ENCODE data around the gene KCNC1.

Gene KCNC1

GRCh38 chr11:17778956-17779860 lies 44.6 kb downstream of the KCNC1 start:
- no peak for TF ChIP-seq EZH2phosphoT487 (IDR thresholded peaks at IDR 0.05; ENCODE audit: low read depth)
- TF ChIP-seq, protein P1, sequence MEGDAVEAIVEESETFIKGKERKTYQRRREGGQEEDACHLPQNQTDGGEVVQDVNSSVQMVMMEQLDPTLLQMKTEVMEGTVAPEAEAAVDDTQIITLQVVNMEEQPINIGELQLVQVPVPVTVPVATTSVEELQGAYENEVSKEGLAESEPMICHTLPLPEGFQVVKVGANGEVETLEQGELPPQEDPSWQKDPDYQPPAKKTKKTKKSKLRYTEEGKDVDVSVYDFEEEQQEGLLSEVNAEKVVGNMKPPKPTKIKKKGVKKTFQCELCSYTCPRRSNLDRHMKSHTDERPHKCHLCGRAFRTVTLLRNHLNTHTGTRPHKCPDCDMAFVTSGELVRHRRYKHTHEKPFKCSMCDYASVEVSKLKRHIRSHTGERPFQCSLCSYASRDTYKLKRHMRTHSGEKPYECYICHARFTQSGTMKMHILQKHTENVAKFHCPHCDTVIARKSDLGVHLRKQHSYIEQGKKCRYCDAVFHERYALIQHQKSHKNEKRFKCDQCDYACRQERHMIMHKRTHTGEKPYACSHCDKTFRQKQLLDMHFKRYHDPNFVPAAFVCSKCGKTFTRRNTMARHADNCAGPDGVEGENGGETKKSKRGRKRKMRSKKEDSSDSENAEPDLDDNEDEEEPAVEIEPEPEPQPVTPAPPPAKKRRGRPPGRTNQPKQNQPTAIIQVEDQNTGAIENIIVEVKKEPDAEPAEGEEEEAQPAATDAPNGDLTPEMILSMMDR (IDR thresholded peaks at IDR 0.05; ENCODE audit: low read depth, low read length) = no peak
- no peak overlapping the region for H3K27ac ChIP-seq (ENCODE audit: low read length)
- no peaks in the 10 kb centered on the region for H3K79me2 ChIP-seq (ENCODE audit: low read length)
- no peaks in the 10 kb centered on the region for H4K20me1 ChIP-seq (ENCODE audit: insufficient read depth, low read length)
- no peak overlapping the region for H3K9ac ChIP-seq (ENCODE audit: low read length)
- no peak overlapping the region for H2AFZ ChIP-seq (ENCODE audit: low read depth, low read length)
- no peaks in the 10 kb centered on the region for H3K27me3 ChIP-seq (ENCODE audit: low read depth, low read length)
- no peaks in the 10 kb centered on the region for H3K9me3 ChIP-seq (ENCODE audit: insufficient read depth, low read length)
- no peaks in the 10 kb centered on the region for H3K4me1 ChIP-seq (ENCODE audit: low read length)
- H3K4me2 ChIP-seq (ENCODE audit: low read length) = no peak overlapping the region
- no peaks in the 10 kb centered on the region for H3K36me3 ChIP-seq (replicated peaks; ENCODE audit: low read depth, low read length)
- H3K4me3 ChIP-seq (ENCODE audit: low read length) = no peak overlapping the region

- Histone ChIP-seq H3K4me2 (ENCODE audit: low read length) (no peak overlapping the region), H3K27ac (ENCODE audit: low read length) (no peak overlapping the region), H3K79me2 (ENCODE audit: low read length) (no peaks in the 10 kb centered on the region), H3K4me1 (ENCODE audit: low read length) (no peaks in the 10 kb centered on the region), H4K20me1 (ENCODE audit: insufficient read depth, low read length) (no peaks in the 10 kb centered on the region), H3K4me3 (ENCODE audit: low read length) (no peak overlapping the region), H3K9ac (ENCODE audit: low read length) (no peak overlapping the region), H3K9me3 (ENCODE audit: insufficient read depth, low read length) (no peaks in the 10 kb centered on the region), H3K27me3 (ENCODE audit: low read depth, low read length) (no peaks in the 10 kb centered on the region), H3K36me3 (replicated peaks; ENCODE audit: low read depth, low read length) (no peaks in the 10 kb centered on the region), H2AFZ (ENCODE audit: low read depth, low read length) (no peak overlapping the region)
- no peak for TF ChIP-seq EZH2phosphoT487 (IDR thresholded peaks at IDR 0.05; ENCODE audit: low read depth)
- TF ChIP-seq, protein P1 (IDR thresholded peaks at IDR 0.05; ENCODE audit: low read depth, low read length) = no peak
These were observed 45.4 kb downstream of the KCNC1 start for GRCh38 chr11:17779861-17780594.

DNA sequence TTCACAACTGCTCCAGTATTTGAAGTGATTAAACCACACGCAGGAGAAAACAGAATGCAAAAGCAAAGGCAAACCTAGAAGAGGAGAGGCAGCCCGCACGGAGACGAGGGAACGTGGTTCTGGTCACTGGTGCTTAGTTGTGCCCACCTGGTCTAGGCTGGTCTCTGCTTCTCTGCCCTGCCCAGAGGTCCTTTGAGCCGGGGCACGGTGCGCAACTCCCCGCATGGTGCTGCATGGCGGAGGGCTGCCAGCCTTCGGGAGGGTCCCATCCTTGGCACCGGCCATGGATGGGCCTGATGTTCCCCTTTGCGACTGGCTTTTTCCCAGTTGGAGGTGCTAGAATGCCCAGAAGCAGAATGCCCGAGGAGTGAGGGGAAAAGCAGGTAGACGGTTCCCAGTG lies 46.1 kb downstream of the KCNC1 start:
- Histone ChIP-seq H3K36me3 (replicated peaks; ENCODE audit: low read depth, low read length) (no peaks in the 10 kb centered on the region), H3K9me3 (ENCODE audit: insufficient read depth, low read length) (no peaks in the 10 kb centered on the region), H3K9ac (ENCODE audit: low read length) (no peak overlapping the region), H3K4me3 (ENCODE audit: low read length) (no peak overlapping the region), H3K27me3 (ENCODE audit: low read depth, low read length) (no peaks in the 10 kb centered on the region), H3K79me2 (ENCODE audit: low read length) (no peaks in the 10 kb centered on the region), H4K20me1 (ENCODE audit: insufficient read depth, low read length) (no peaks in the 10 kb centered on the region), H3K27ac (ENCODE audit: low read length) (no peak overlapping the region), H3K4me1 (ENCODE audit: low read length) (no peaks in the 10 kb centered on the region), H3K4me2 (ENCODE audit: low read length) (no peak overlapping the region), H2AFZ (ENCODE audit: low read depth, low read length) (no peak overlapping the region)
- TF ChIP-seq, protein P1 (IDR thresholded peaks at IDR 0.05; ENCODE audit: low read depth, low read length) = no peak
- no peak for TF ChIP-seq EZH2phosphoT487 (IDR thresholded peaks at IDR 0.05; ENCODE audit: low read depth)

GRCh38 chr11:17781221-17781620 lies 46.6 kb downstream of the KCNC1 start:
- Histone ChIP-seq H3K79me2 (ENCODE audit: low read length) (no peaks in the 10 kb centered on the region), H3K4me3 (ENCODE audit: low read length) (no peak overlapping the region)

More at GRCh38 chr11:17781221-17781620, 46.6 kb downstream of the KCNC1 start:
- Histone ChIP-seq H3K27me3 (ENCODE audit: low read depth, low read length) (no peaks in the 10 kb centered on the region), H3K4me1 (ENCODE audit: low read length) (no peaks in the 10 kb centered on the region), H2AFZ (ENCODE audit: low read depth, low read length) (no peak overlapping the region), H3K36me3 (replicated peaks; ENCODE audit: low read depth, low read length) (no peaks in the 10 kb centered on the region), H3K9ac (ENCODE audit: low read length) (no peak overlapping the region), H3K9me3 (ENCODE audit: insufficient read depth, low read length) (no peaks in the 10 kb centered on the region), H4K20me1 (ENCODE audit: insufficient read depth, low read length) (no peaks in the 10 kb centered on the region), H3K27ac (ENCODE audit: low read length) (no peak overlapping the region), H3K4me2 (ENCODE audit: low read length) (no peak overlapping the region)
- TF ChIP-seq, protein P1 (IDR thresholded peaks at IDR 0.05; ENCODE audit: low read depth, low read length) = no peak
- TF ChIP-seq EZH2phosphoT487 (IDR thresholded peaks at IDR 0.05; ENCODE audit: low read depth) = no peak
